ENCODE measurements around the gene RRBP1. TPM values are rescaled to one million over a fixed set of nuclear protein-coding genes. Genes with fewer than 3 reads are reported as not detected.

Gene RRBP1
- total RNA-seq (2014; rRNA removed; shearing (Covaris generic); ENCODE audit: low replicate concordance), result 3.7 and 8.2 TPM in 2 replicates

GRCh38 chr20:17682103-17682888, at the start of gene RRBP1:
Gene RRBP1 (minus strand): TSS chr20:17682242. CDS start chr20:17660507, 21,735 bp downstream.
- no peaks in the 10 kb centered on the region for H3K79me2 ChIP-seq (ENCODE audit: low read length)
- peaks cover 10% of the 10 kb centered on the region for H3K4me1 ChIP-seq (ENCODE audit: low read length)
- no peaks in the 10 kb centered on the region for H3K9me3 ChIP-seq (ENCODE audit: low read length)
- no peaks in the 10 kb centered on the region for H3K27me3 ChIP-seq (ENCODE audit: low read length)
- 0 out of 2 replicates have a peak, but pooled peaks cover 8% of the 10 kb centered on the region for H4K20me1 ChIP-seq (ENCODE audit: insufficient read depth, low read depth, low read length)
- no peaks in the 10 kb centered on the region for H3K36me3 ChIP-seq (ENCODE audit: insufficient read depth, low read length)
- peak within 1 kb of the TSS; percentile 82 for H2AFZ ChIP-seq (ENCODE audit: low read length)
- peak within 1 kb of the TSS; percentile 71 for H3K9ac ChIP-seq (ENCODE audit: low read length)
- no peaks in the 10 kb centered on the region for H3K9me2 ChIP-seq (replicated peaks; ENCODE audit: insufficient read depth, low read length)
- peak within 1 kb of the TSS; percentile 70 for H3K4me3 ChIP-seq (ENCODE audit: low read length)
- peak; percentile 98 for DNase-seq
- peak within 1 kb of the TSS; percentile 63 for H3K4me2 ChIP-seq (ENCODE audit: low read depth, low read length, poor library complexity, severe bottlenecking)
- H3K27ac ChIP-seq (ENCODE audit: low read length), result no peak within 1 kb of the TSS

GRCh38 chr20:17731233-17731632, 49.2 kb upstream of the RRBP1 start:
- Histone ChIP-seq H3K4me1 (ENCODE audit: low read length) (no peaks in the 10 kb centered on the region), H4K20me1 (ENCODE audit: insufficient read depth, low read depth, low read length) (no peaks in the 10 kb centered on the region), H3K27me3 (ENCODE audit: low read length) (no peaks in the 10 kb centered on the region), H3K9ac (ENCODE audit: low read length) (no peak overlapping the region), H3K36me3 (ENCODE audit: insufficient read depth, low read length) (no peaks in the 10 kb centered on the region), H3K27ac (ENCODE audit: low read length) (no peak overlapping the region), H3K9me3 (ENCODE audit: low read length) (no peaks in the 10 kb centered on the region), H3K4me3 (ENCODE audit: low read length) (no peak overlapping the region), H2AFZ (ENCODE audit: low read length) (no peak overlapping the region), H3K9me2 (replicated peaks; ENCODE audit: insufficient read depth, low read length) (no peaks in the 10 kb centered on the region), H3K79me2 (ENCODE audit: low read length) (no peaks in the 10 kb centered on the region), H3K4me2 (ENCODE audit: low read depth, low read length, poor library complexity, severe bottlenecking) (no peak overlapping the region)
- no peak for DNase-seq

GRCh38 chr20:17730071-17730470, 48.0 kb upstream of the RRBP1 start:
- Histone ChIP-seq H3K9me3 (ENCODE audit: low read length) (no peaks in the 10 kb centered on the region), H3K9me2 (replicated peaks; ENCODE audit: insufficient read depth, low read length) (no peaks in the 10 kb centered on the region), H3K4me1 (ENCODE audit: low read length) (no peaks in the 10 kb centered on the region), H4K20me1 (ENCODE audit: insufficient read depth, low read depth, low read length) (no peaks in the 10 kb centered on the region), H2AFZ (ENCODE audit: low read length) (no peak overlapping the region), H3K9ac (ENCODE audit: low read length) (no peak overlapping the region), H3K27ac (ENCODE audit: low read length) (no peak overlapping the region), H3K79me2 (ENCODE audit: low read length) (no peaks in the 10 kb centered on the region), H3K27me3 (ENCODE audit: low read length) (no peaks in the 10 kb centered on the region), H3K4me2 (ENCODE audit: low read depth, low read length, poor library complexity, severe bottlenecking) (no peak overlapping the region), H3K36me3 (ENCODE audit: insufficient read depth, low read length) (no peaks in the 10 kb centered on the region), H3K4me3 (ENCODE audit: low read length) (no peak overlapping the region)
- DNase-seq, result no peak

GRCh38 chr20:17728074-17728473, 46.0 kb upstream of the RRBP1 start:
- H3K27me3 ChIP-seq (ENCODE audit: low read length), result no peaks in the 10 kb centered on the region
- H3K36me3 ChIP-seq (ENCODE audit: insufficient read depth, low read length), result no peaks in the 10 kb centered on the region
- H2AFZ ChIP-seq (ENCODE audit: low read length), result no peak overlapping the region
- no peak overlapping the region for H3K4me2 ChIP-seq (ENCODE audit: low read depth, low read length, poor library complexity, severe bottlenecking)
- H3K9me2 ChIP-seq (replicated peaks; ENCODE audit: insufficient read depth, low read length), result no peaks in the 10 kb centered on the region
- no peak for DNase-seq
- H3K9me3 ChIP-seq (ENCODE audit: low read length), result no peaks in the 10 kb centered on the region
- no peaks in the 10 kb centered on the region for H3K4me1 ChIP-seq (ENCODE audit: low read length)
- H3K27ac ChIP-seq (ENCODE audit: low read length), result no peak overlapping the region
- no peak overlapping the region for H3K4me3 ChIP-seq (ENCODE audit: low read length)
- H4K20me1 ChIP-seq (ENCODE audit: insufficient read depth, low read depth, low read length), result no peaks in the 10 kb centered on the region
- H3K9ac ChIP-seq (ENCODE audit: low read length), result no peak overlapping the region
- no peaks in the 10 kb centered on the region for H3K79me2 ChIP-seq (ENCODE audit: low read length)

GRCh38 chr20:17727351-17727750, 45.3 kb upstream of the RRBP1 start:
- Histone ChIP-seq H3K4me1 (ENCODE audit: low read length) (no peaks in the 10 kb centered on the region), H3K79me2 (ENCODE audit: low read length) (no peaks in the 10 kb centered on the region), H4K20me1 (ENCODE audit: insufficient read depth, low read depth, low read length) (no peaks in the 10 kb centered on the region), H3K4me3 (ENCODE audit: low read length) (no peak overlapping the region), H3K9me2 (replicated peaks; ENCODE audit: insufficient read depth, low read length) (no peaks in the 10 kb centered on the region), H3K27ac (ENCODE audit: low read length) (no peak overlapping the region), H3K9me3 (ENCODE audit: low read length) (no peaks in the 10 kb centered on the region), H2AFZ (ENCODE audit: low read length) (no peak overlapping the region), H3K4me2 (ENCODE audit: low read depth, low read length, poor library complexity, severe bottlenecking) (no peak overlapping the region), H3K27me3 (ENCODE audit: low read length) (no peaks in the 10 kb centered on the region), H3K9ac (ENCODE audit: low read length) (no peak overlapping the region), H3K36me3 (ENCODE audit: insufficient read depth, low read length) (no peaks in the 10 kb centered on the region)
- DNase-seq, result no peak

GRCh38 chr20:17726902-17727301, 44.9 kb upstream of the RRBP1 start:
- Histone ChIP-seq H2AFZ (ENCODE audit: low read length) (no peak overlapping the region), H3K36me3 (ENCODE audit: insufficient read depth, low read length) (no peaks in the 10 kb centered on the region), H4K20me1 (ENCODE audit: insufficient read depth, low read depth, low read length) (no peaks in the 10 kb centered on the region), H3K27ac (ENCODE audit: low read length) (no peak overlapping the region), H3K9me3 (ENCODE audit: low read length) (no peaks in the 10 kb centered on the region), H3K27me3 (ENCODE audit: low read length) (no peaks in the 10 kb centered on the region), H3K4me3 (ENCODE audit: low read length) (no peak overlapping the region), H3K9ac (ENCODE audit: low read length) (no peak overlapping the region), H3K79me2 (ENCODE audit: low read length) (no peaks in the 10 kb centered on the region), H3K4me1 (ENCODE audit: low read length) (no peaks in the 10 kb centered on the region), H3K4me2 (ENCODE audit: low read depth, low read length, poor library complexity, severe bottlenecking) (no peak overlapping the region), H3K9me2 (replicated peaks; ENCODE audit: insufficient read depth, low read length) (no peaks in the 10 kb centered on the region)
- no peak for DNase-seq

GRCh38 chr20:17725094-17725835, 43.2 kb upstream of the RRBP1 start:
- Histone ChIP-seq H3K9me2 (replicated peaks; ENCODE audit: insufficient read depth, low read length) (no peaks in the 10 kb centered on the region), H3K9me3 (ENCODE audit: low read length) (no peaks in the 10 kb centered on the region), H3K36me3 (ENCODE audit: insufficient read depth, low read length) (no peaks in the 10 kb centered on the region)

GRCh38 chr20:17723301-17723691, 41.3 kb upstream of the RRBP1 start:
- Histone ChIP-seq H3K27me3 (ENCODE audit: low read length) (no peaks in the 10 kb centered on the region), H2AFZ (ENCODE audit: low read length) (no peak overlapping the region), H3K27ac (ENCODE audit: low read length) (no peak overlapping the region), H3K79me2 (ENCODE audit: low read length) (no peaks in the 10 kb centered on the region), H3K9me2 (replicated peaks; ENCODE audit: insufficient read depth, low read length) (no peaks in the 10 kb centered on the region), H4K20me1 (ENCODE audit: insufficient read depth, low read depth, low read length) (no peaks in the 10 kb centered on the region), H3K4me2 (ENCODE audit: low read depth, low read length, poor library complexity, severe bottlenecking) (no peak overlapping the region), H3K4me3 (ENCODE audit: low read length) (no peak overlapping the region), H3K4me1 (ENCODE audit: low read length) (no peaks in the 10 kb centered on the region), H3K9me3 (ENCODE audit: low read length) (no peaks in the 10 kb centered on the region), H3K9ac (ENCODE audit: low read length) (no peak overlapping the region), H3K36me3 (ENCODE audit: insufficient read depth, low read length) (no peaks in the 10 kb centered on the region)
- DNase-seq, result no peak

More at GRCh38 chr20:17725094-17725835, 43.2 kb upstream of the RRBP1 start:
- H2AFZ ChIP-seq (ENCODE audit: low read length), result no peak overlapping the region
- H3K4me2 ChIP-seq (ENCODE audit: low read depth, low read length, poor library complexity, severe bottlenecking), result no peak overlapping the region
- H3K27me3 ChIP-seq (ENCODE audit: low read length), result no peaks in the 10 kb centered on the region
- no peaks in the 10 kb centered on the region for H3K79me2 ChIP-seq (ENCODE audit: low read length)
- H3K4me1 ChIP-seq (ENCODE audit: low read length), result no peaks in the 10 kb centered on the region
- no peak overlapping the region for H3K4me3 ChIP-seq (ENCODE audit: low read length)
- no peak for DNase-seq
- no peaks in the 10 kb centered on the region for H4K20me1 ChIP-seq (ENCODE audit: insufficient read depth, low read depth, low read length)
- H3K27ac ChIP-seq (ENCODE audit: low read length), result no peak overlapping the region
- no peak overlapping the region for H3K9ac ChIP-seq (ENCODE audit: low read length)

All from Karpas-422 (cell line).